Activated CD4-positive, alpha-beta memory T cell treated with anti-CD3 and anti-CD28 coated beads, Interleukin-2, amount 10 ng/mL, durations not matched to agents 7 days and 5 days (primary cell): ENCODE measurements around the gene KIFC3. TPM values are rescaled to one million over a fixed set of nuclear protein-coding genes. Genes with fewer than 3 reads are reported as not detected.
"Not testable (repeated sequence)": the region's sequence is repeated elsewhere in the genome, so short reads cannot be mapped to it uniquely, and the experiment has no call there.

Experiments used
- CTCF ChIA-PET: fragments of 350-600 bp; sonication (Branson Sonifier 250); formaldehyde crosslinking; loops from one replicate; lab custom pipeline; 2021; ENCODE audit warnings: antibody characterized with exemption, inconsistent platforms; lab: Charles Lee
- POLR2A ChIA-PET: fragments of 350-600 bp; sonication (Branson Sonifier 250); formaldehyde crosslinking; loops from one replicate; lab custom pipeline; 2021; ENCODE audit warnings: antibody characterized with exemption; lab: Charles Lee
- DNase-seq: peaks from one replicate; pipeline ENCODE4 v3.0.0-alpha.2; 2020
- H3K27ac Mint-ChIP-seq: one replicate; pipeline ENCODE4 v1.8.0; 2021; ENCODE audit warnings: mild to moderate bottlenecking, mixed read lengths
- H3K27me3 Mint-ChIP-seq: one replicate; pipeline ENCODE4 v1.8.0; 2021; ENCODE audit warnings: mixed read lengths
- H3K36me3 Mint-ChIP-seq: one replicate; pipeline ENCODE4 v1.8.0; 2021; ENCODE audit warnings: low read depth, mixed read lengths
- H3K4me1 Mint-ChIP-seq: one replicate; pipeline ENCODE4 v1.8.0; 2021; ENCODE audit warnings: mixed read lengths
- H3K4me3 Mint-ChIP-seq: one replicate; pipeline ENCODE4 v1.8.0; 2021; ENCODE audit warnings: mild to moderate bottlenecking, mixed read lengths
- H3K9me3 Mint-ChIP-seq: one replicate; pipeline ENCODE4 v1.8.0; 2021; ENCODE audit warnings: mixed read lengths
- total RNA-seq, 2 experiments: library from RNA; stranded (reverse); gene quantifications; one replicate each; pipeline ENCODE4 v1.2.3, GENCODE V29; 2021

KIFC3 gene
- total RNA-seq, 2 experiments from 2014 or later = not detected

DNA sequence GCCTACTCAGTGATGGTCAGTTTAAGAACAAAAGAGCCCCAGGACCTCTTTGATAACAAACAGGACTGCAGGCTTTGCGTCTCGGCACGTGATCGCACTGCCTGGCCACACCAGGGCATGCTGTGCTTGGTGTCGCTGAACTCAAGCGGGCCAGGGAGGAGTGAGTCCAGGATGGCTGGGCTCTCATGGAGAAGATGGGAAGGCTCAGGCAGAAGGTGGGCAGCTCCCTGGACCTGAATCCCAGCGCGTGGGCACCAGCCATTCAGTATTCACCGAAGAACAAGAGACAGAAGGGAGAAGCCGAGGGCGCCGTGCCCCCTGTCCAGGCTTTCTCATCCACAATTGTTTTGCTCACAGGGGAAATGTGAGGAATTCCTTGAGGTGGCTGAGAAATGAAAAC lies 54.8 kb downstream of the KIFC3 start:
- peaks cover 2% of the 10 kb centered on the region for H3K4me1 Mint-ChIP-seq
- no peaks in the 10 kb centered on the region for H3K27me3 Mint-ChIP-seq
- no peak for DNase-seq
- H3K27ac Mint-ChIP-seq = no peak overlapping the region
- ChIA-PET CTCF (interaction anchor here (1.5 to 2.0 kb wide), 3 partner anchors 9 to 171 kb away, joined by 3 to 6 read pairs (median 3); no protein-coding TSS in a partner anchor), POLR2A (no interaction called here)
- H3K36me3 Mint-ChIP-seq = no peaks in the 10 kb centered on the region
- H3K4me3 Mint-ChIP-seq = no peak overlapping the region
- H3K9me3 Mint-ChIP-seq = no peaks in the 10 kb centered on the region

DNA sequence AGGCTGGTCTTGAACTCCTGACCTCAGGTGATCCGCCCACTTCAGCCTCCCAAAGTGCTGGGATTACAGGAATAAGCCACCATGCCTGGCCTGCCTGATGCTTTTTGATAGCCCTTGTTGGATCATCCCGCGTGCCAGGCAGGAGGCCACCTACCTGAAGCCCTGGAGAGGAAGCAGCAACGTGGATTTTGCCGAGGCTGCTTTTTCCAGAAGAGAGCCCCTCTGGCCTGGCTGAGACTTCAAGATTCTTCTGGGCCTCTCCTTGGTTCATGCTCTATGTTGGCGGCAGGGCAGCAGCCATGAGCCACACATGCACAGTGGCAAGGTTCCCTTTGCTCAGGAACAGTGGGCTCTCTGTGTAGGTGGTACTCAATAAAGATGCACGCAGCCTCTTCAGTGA lies 55.2 kb downstream of the KIFC3 start:
- H3K27ac Mint-ChIP-seq = no peak overlapping the region
- ChIA-PET CTCF (interaction anchor here (1.5 to 2.0 kb wide), 2 partner anchors 9 to 171 kb away, joined by 3 to 6 read pairs; no protein-coding TSS in a partner anchor), POLR2A (no interaction called here)
- H3K27me3 Mint-ChIP-seq = no peaks in the 10 kb centered on the region
- no peaks in the 10 kb centered on the region for H3K9me3 Mint-ChIP-seq
- no peak for DNase-seq
- H3K36me3 Mint-ChIP-seq = no peaks in the 10 kb centered on the region
- peaks cover 2% of the 10 kb centered on the region for H3K4me1 Mint-ChIP-seq
- H3K4me3 Mint-ChIP-seq = no peak overlapping the region

DNA sequence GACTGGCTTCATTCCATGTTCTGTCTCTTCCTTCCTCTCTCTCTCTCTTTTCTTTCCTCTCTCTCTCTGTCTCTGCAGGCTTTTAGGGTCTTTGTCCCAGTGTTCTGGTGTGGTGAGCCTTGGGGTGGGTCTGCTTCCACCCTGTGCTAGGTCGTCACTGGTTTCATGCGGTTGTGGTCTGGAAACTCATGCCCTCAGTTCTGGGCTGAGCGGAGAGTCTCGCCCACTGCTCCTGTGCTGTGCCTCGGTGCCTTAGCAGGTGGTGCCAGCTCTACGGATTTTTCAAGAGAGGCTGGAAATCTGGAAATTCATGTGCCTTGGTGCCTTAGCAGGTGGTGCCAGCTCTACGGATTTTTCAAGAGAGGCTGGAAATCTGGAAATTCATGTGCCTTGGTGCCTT lies 56.0 kb downstream of the KIFC3 start:
- CTCF ChIA-PET = interaction anchor here (1.5 kb wide), 1 partner anchor 10 kb away, joined by 3 read pairs; no protein-coding TSS in a partner anchor

DNA sequence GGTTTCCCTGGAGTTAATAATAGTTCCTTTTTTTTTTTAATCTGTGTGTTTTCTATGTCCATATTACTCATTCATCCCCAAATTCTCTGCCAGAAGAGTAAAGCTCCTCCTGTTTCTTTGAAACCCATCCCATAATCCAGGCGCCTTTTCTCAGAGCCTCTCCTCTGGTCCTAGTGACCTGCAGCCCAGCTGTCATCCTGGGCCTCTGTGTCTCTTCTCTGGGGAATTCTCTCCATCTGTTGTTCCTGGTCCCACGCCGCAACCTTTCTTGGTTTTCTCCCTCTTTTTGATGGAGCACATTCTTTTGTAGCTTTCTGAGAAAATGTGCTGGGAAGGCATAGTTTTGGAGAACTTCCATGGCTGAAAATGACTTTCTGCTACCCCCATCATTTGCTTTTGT lies 56.5 kb downstream of the KIFC3 start:
- no peaks in the 10 kb centered on the region for H3K36me3 Mint-ChIP-seq
- ChIA-PET POLR2A (no interaction called here), CTCF (interaction anchor here (1.5 kb wide), 1 partner anchor 10 kb away, joined by 3 read pairs; no protein-coding TSS in a partner anchor)
- no peak overlapping the region for H3K4me3 Mint-ChIP-seq
- no peaks in the 10 kb centered on the region for H3K9me3 Mint-ChIP-seq
- DNase-seq = no peak
- no peaks in the 10 kb centered on the region for H3K27me3 Mint-ChIP-seq
- H3K4me1 Mint-ChIP-seq = peaks cover 2% of the 10 kb centered on the region
- no peak overlapping the region for H3K27ac Mint-ChIP-seq

More for the DNA sequence above, 56.0 kb downstream of the KIFC3 start:
- DNase-seq, H3K9me3 Mint-ChIP-seq, H3K27ac Mint-ChIP-seq, H3K4me3 Mint-ChIP-seq, POLR2A ChIA-PET, H3K27me3 Mint-ChIP-seq, H3K36me3 Mint-ChIP-seq, H3K4me1 Mint-ChIP-seq: not testable (repeated sequence)

DNA sequence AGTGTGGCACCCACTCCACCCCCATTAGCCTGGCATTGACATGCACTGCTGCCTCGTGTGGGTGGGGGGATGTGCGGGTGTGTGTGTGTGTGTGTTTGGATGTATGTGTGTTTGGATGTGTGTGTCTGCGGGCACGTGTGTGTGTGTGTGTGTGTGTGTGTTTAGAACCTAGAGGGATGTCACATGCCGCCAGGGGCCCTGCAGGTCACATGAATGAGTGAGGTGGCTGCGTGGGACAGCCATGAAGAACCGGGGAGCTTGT lies 57.7 kb downstream of the KIFC3 start:
- CTCF ChIA-PET = interaction anchor here (1.0 kb wide), 1 partner anchor 13 kb away, joined by 4 read pairs; no protein-coding TSS in a partner anchor
- POLR2A ChIA-PET = no interaction called here
- no peak overlapping the region for H3K4me3 Mint-ChIP-seq
- no peaks in the 10 kb centered on the region for H3K36me3 Mint-ChIP-seq
- DNase-seq = no peak
- H3K27ac Mint-ChIP-seq = no peak overlapping the region
- no peaks in the 10 kb centered on the region for H3K4me1 Mint-ChIP-seq
- no peaks in the 10 kb centered on the region for H3K9me3 Mint-ChIP-seq
- no peaks in the 10 kb centered on the region for H3K27me3 Mint-ChIP-seq

DNA sequence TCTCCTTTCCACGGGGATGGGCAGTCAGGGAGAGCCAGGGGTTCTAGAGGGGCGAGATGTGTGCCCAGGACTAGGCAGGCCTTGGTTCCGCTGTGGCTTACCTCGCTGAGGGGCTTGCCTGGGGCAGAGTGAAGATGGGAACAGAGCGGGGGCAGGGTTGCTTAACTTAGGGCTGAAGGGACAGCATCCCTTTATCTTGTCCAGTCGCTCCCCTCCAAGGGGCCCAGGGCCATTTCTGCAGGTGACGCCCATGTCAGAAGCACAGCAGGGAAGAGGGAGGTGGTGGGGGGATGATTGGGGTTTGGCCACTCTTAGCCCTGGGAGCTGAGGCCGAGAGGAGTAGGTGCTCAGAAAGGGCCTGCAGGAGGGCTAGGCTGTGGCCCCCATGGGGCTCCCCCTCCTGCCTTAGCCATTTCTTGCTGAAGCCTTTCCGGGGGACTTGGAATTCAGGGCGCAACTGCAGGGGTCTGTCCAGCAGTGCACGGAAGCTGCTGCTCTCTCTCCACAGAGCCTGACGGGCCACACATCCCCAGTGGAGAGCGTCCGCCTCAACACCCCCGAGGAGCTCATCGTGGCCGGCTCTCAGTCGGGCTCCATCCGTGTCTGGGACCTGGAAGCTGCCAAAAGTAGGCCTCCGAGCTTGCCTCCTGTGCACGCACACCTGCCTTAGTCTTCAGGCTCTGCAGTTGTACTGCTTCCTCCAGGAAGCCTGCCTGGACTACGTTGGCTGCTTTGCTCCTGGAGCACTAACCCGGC lies 58.2 kb downstream of the KIFC3 start:
- Mint-ChIP-seq H3K9me3 (no peaks in the 10 kb centered on the region), H3K4me1 (no peaks in the 10 kb centered on the region), H3K36me3 (no peaks in the 10 kb centered on the region), H3K27ac (no peak overlapping the region), H3K4me3 (no peak overlapping the region), H3K27me3 (no peaks in the 10 kb centered on the region)
- CTCF ChIA-PET = interaction anchor here (1.0 kb wide), 1 partner anchor 13 kb away, joined by 4 read pairs; no protein-coding TSS in a partner anchor
- no peak for DNase-seq
- POLR2A ChIA-PET = no interaction called here

DNA sequence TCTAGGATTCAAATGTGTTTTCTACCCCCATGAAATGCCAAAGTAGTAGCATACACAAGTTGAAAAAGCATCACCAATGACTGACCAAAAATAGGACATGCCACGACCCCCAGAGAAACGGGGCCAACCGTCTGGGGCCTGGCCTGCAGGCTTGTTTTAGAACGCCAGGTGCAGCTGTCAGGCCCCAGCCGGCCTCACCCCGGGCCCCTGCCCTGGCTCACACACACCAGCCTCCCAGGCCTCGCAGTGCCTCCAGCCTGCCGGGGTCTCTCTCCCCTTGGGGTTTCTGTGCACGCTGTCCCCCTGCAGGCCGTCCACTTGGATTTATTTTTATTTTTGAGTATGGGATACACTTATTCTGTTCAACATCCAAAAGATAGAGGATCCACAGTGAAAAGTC lies 58.8 kb downstream of the KIFC3 start:
- H3K4me3 Mint-ChIP-seq = no peak overlapping the region
- no peak for DNase-seq
- no peaks in the 10 kb centered on the region for H3K4me1 Mint-ChIP-seq
- H3K27ac Mint-ChIP-seq = no peak overlapping the region
- H3K9me3 Mint-ChIP-seq = no peaks in the 10 kb centered on the region
- H3K36me3 Mint-ChIP-seq = no peaks in the 10 kb centered on the region
- ChIA-PET POLR2A (no interaction called here), CTCF (no interaction called here)
- no peaks in the 10 kb centered on the region for H3K27me3 Mint-ChIP-seq

DNA sequence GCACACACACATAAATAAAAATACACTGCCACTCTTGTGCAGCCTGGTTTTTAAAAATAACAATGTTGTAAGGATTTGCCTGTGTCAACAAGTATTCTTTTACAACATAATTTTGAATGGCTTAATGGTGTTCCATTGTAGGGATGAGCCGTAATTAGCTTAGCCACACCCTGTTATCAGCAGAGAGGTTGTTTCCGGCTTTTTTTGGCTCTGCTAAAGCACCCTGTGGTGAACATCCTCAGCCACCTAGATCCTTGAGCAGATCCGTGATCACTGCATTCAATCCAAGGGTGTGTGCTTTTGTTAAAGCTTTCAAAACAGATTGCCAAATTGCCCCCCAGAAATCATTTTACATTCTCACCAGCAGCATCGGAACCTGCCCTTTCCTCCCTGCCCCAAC lies 59.7 kb downstream of the KIFC3 start:
- Mint-ChIP-seq H3K4me1 (peaks cover 5% of the 10 kb centered on the region), H3K9me3 (no peaks in the 10 kb centered on the region), H3K36me3 (no peaks in the 10 kb centered on the region), H3K27me3 (no peaks in the 10 kb centered on the region), H3K4me3 (no peak overlapping the region), H3K27ac (no peak overlapping the region)
- ChIA-PET POLR2A (interaction anchor here (1.2 kb wide), 1 partner anchor 11 kb away, joined by 3 read pairs; no protein-coding TSS in a partner anchor), CTCF (no interaction called here)
- no peak for DNase-seq

DNA sequence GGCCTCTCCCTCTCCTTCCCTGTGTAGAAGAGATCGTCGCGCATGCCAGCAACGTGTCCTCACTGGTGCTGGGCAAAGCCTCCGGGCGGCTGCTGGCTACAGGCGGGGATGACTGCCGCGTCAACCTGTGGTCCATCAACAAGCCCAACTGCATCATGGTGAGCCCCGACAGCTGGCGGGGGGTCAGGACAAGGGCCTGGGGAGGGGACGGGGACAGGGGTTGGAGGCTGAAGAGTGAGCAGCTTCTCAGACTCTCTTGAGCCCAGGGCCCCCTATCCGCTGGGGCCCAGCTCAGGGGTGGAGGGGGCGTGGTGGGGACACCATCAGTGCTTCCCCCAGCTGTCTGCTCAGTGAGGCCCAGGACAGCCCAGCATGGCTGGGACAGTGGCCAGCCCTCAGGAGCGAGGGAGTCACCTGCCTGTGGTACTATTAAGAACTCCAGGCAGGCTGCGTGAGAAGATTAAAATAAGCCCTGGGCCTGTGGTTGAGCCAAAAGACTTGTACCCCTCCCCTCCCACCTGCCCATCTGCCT lies 60.6 kb downstream of the KIFC3 start:
- peaks cover 5% of the 10 kb centered on the region for H3K36me3 Mint-ChIP-seq
- H3K27ac Mint-ChIP-seq = no peak overlapping the region
- peaks cover 13% of the 10 kb centered on the region for H3K4me1 Mint-ChIP-seq
- no peak overlapping the region for H3K4me3 Mint-ChIP-seq
- no peaks in the 10 kb centered on the region for H3K27me3 Mint-ChIP-seq
- POLR2A ChIA-PET = interaction anchor here (1.2 kb wide), 1 partner anchor 10 kb away, joined by 3 read pairs; no protein-coding TSS in a partner anchor
- H3K9me3 Mint-ChIP-seq = no peaks in the 10 kb centered on the region
- no peak for DNase-seq
- CTCF ChIA-PET = interaction anchor here (1.6 kb wide), 1 partner anchor 15 kb away, joined by 6 read pairs; no protein-coding TSS in a partner anchor

DNA sequence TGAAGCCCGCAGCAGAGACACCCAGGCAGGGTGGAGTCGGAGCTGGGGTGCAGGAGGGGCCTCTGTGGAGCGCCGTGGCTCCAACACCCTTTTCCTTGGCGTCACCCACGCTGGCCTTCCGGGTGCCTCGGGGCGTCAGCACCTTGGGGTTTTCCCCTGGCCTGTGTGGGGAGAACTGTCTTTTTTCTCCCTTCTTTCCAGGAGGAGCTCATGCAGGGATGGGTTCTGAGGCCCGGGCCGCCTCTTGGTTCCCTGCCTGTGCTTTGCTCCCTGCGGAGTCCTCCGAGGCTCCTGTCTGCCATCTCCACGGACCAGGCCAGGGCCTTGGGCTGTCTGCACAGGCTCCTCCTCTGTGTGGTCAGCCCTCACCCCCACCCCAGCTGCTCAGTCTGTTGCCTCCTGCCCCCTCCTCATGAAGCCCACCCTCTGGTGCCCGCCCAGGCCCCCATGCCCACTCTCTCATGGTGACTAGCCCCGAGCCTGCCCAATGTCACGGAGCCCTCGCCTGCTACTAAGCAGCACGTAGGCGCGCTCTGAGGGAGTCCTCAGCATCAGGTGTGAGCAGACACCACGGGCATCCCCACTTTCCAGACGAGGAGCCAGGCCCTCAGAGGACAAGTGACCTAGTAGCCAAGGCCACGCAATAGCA lies 61.7 kb downstream of the KIFC3 start:
- Mint-ChIP-seq H3K4me3 (no peak overlapping the region), H3K27me3 (no peaks in the 10 kb centered on the region), H3K9me3 (no peaks in the 10 kb centered on the region), H3K36me3 (peaks cover 5% of the 10 kb centered on the region), H3K27ac (no peak overlapping the region), H3K4me1 (peaks cover 21% of the 10 kb centered on the region)
- no peak for DNase-seq
- ChIA-PET POLR2A (interaction anchor here (0.7 kb wide), 1 partner anchor 117 kb away, joined by 3 read pairs; no protein-coding TSS in a partner anchor), CTCF (interaction anchor here (1.6 kb wide), 1 partner anchor 17 kb away, joined by 6 read pairs; no protein-coding TSS in a partner anchor)

DNA sequence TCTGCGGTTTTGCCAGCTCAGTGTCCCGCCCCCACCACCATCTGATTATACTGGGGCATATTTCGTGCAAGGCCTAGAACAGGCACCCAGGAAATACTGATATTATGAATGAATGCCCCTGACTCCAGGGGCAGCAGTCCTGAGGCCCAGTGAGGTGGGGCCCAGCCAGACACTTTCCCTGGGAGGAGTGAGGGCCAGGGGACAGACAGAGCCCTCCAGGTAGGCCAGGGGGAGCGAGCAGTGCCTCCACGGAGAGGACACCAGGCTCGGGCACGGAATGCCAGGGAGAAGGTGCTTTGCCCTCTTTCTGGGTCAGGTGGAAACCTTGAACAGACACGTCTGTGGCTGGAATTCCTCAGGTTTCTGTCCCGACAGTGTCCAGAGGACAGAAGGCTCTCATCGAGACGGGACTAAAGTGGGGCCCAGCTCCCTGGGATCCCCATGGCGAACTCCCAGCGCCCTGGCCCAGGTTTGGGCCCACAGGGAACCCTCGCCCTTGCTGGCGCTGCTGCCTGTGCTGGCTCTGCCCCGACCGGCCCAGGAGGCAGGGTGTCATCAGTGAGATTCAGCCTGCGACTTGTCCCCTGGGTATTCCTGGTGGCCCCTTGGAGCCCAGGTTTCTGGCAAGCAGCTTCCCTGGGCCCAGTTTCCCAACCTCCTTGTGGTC lies 62.4 kb downstream of the KIFC3 start:
- no peaks in the 10 kb centered on the region for H3K9me3 Mint-ChIP-seq
- peaks cover 24% of the 10 kb centered on the region for H3K4me1 Mint-ChIP-seq
- POLR2A ChIA-PET = no interaction called here

DNA sequence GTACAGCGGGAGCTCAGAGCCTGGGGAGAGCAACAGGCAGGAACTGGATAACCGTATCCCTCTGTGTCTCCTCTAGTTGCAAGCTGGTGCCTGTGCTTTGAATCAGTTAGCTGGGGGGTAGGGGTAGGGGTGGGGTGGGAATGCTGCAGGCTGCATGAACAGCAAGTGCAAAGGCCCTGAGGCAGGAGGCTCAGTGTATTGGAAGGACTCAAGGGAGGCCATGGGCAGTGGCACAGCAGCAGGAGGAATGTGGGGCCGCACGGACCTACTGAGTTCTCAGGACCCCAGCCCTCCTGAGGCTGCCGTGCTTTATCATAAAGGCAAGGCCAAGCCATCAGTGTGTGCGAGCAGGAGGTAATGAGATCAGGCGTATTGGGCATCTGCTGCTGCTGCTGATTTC lies 63.4 kb downstream of the KIFC3 start:
- Mint-ChIP-seq H3K4me3 (no peak overlapping the region), H3K36me3 (peaks cover 8% of the 10 kb centered on the region), H3K27ac (no peak overlapping the region), H3K9me3 (no peaks in the 10 kb centered on the region), H3K27me3 (no peaks in the 10 kb centered on the region), H3K4me1 (peaks cover 24% of the 10 kb centered on the region)
- ChIA-PET POLR2A (no interaction called here), CTCF (no interaction called here)
- DNase-seq = no peak

More for the DNA sequence above, 62.4 kb downstream of the KIFC3 start:
- no peak overlapping the region for H3K27ac Mint-ChIP-seq
- no peak for DNase-seq
- no peak overlapping the region for H3K4me3 Mint-ChIP-seq
- peaks cover 7% of the 10 kb centered on the region for H3K36me3 Mint-ChIP-seq
- H3K27me3 Mint-ChIP-seq = no peaks in the 10 kb centered on the region
- CTCF ChIA-PET = no interaction called here
